Measurements from ENCODE around the gene SSBP3.

DNA sequence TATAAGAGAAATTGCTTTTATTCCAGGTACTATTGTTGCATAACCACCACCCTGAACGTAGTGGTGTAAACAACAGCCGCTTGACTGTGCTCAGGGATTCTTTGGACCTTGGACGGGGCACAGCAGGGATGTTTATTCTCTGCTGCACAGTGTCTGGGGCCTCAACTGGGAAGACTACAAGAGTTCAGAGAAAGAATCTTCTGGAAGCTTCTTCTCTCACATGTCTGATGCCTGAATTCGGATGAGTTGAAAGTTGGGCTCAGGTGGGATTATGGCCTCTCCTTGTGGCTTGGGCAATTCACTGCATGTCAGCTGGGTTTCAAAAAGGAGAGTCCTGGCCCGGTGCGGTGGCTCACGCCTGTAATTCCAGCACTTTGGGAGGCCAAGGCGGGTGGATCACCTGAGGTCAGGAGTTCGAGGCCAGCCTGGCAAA is 19.0 kb upstream of the SSBP3 start:
- TF ChIP-seq, protein P1, sequence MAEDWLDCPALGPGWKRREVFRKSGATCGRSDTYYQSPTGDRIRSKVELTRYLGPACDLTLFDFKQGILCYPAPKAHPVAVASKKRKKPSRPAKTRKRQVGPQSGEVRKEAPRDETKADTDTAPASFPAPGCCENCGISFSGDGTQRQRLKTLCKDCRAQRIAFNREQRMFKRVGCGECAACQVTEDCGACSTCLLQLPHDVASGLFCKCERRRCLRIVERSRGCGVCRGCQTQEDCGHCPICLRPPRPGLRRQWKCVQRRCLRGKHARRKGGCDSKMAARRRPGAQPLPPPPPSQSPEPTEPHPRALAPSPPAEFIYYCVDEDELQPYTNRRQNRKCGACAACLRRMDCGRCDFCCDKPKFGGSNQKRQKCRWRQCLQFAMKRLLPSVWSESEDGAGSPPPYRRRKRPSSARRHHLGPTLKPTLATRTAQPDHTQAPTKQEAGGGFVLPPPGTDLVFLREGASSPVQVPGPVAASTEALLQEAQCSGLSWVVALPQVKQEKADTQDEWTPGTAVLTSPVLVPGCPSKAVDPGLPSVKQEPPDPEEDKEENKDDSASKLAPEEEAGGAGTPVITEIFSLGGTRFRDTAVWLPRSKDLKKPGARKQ (CRISPR knock-in tag; IDR thresholded peaks at IDR 0.05), result no peak
- no peak for TF ChIP-seq HCFC1 (IDR thresholded peaks at IDR 0.05; ENCODE audit: low read depth, low read length)
- TF ChIP-seq CBX5 (IDR thresholded peaks at IDR 0.05; ENCODE audit: borderline replicate concordance, low read depth), result no peak
- no peak for TF ChIP-seq FOXK2 (conservative IDR thresholded peaks at IDR 0.05 in 1 of 2, IDR thresholded peaks at IDR 0.05 in 1 of 2; ENCODE audit: low read depth in 2 of 2)
- TF ChIP-seq, protein P2, sequence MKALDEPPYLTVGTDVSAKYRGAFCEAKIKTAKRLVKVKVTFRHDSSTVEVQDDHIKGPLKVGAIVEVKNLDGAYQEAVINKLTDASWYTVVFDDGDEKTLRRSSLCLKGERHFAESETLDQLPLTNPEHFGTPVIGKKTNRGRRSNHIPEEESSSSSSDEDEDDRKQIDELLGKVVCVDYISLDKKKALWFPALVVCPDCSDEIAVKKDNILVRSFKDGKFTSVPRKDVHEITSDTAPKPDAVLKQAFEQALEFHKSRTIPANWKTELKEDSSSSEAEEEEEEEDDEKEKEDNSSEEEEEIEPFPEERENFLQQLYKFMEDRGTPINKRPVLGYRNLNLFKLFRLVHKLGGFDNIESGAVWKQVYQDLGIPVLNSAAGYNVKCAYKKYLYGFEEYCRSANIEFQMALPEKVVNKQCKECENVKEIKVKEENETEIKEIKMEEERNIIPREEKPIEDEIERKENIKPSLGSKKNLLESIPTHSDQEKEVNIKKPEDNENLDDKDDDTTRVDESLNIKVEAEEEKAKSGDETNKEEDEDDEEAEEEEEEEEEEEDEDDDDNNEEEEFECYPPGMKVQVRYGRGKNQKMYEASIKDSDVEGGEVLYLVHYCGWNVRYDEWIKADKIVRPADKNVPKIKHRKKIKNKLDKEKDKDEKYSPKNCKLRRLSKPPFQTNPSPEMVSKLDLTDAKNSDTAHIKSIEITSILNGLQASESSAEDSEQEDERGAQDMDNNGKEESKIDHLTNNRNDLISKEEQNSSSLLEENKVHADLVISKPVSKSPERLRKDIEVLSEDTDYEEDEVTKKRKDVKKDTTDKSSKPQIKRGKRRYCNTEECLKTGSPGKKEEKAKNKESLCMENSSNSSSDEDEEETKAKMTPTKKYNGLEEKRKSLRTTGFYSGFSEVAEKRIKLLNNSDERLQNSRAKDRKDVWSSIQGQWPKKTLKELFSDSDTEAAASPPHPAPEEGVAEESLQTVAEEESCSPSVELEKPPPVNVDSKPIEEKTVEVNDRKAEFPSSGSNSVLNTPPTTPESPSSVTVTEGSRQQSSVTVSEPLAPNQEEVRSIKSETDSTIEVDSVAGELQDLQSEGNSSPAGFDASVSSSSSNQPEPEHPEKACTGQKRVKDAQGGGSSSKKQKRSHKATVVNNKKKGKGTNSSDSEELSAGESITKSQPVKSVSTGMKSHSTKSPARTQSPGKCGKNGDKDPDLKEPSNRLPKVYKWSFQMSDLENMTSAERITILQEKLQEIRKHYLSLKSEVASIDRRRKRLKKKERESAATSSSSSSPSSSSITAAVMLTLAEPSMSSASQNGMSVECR (CRISPR knock-in tag; IDR thresholded peaks at IDR 0.05), result no peak
- no peak for TF ChIP-seq ZNF133 (CRISPR knock-in tag; IDR thresholded peaks at IDR 0.05)
- TF ChIP-seq POLR2AphosphoS5 (IDR thresholded peaks at IDR 0.05; ENCODE audit: control insufficient read depth, insufficient read depth, low read depth, low read length), result no peak
- TF ChIP-seq ZNF75A (CRISPR knock-in tag; IDR thresholded peaks at IDR 0.05), result no peak
- TF ChIP-seq ZNF431 (CRISPR knock-in tag; IDR thresholded peaks at IDR 0.05), result no peak
- no peak for TF ChIP-seq NFIC (IDR thresholded peaks at IDR 0.05)
- no peak for TF ChIP-seq CHD2 (IDR thresholded peaks at IDR 0.05; ENCODE audit: low read depth, low read length)
